ENCODE results near the gene PTPRK.

Gene PTPRK

GRCh38 chr6:128276311-128276710, 244.1 kb downstream of the PTPRK start:
- DNase-seq = no peak

GRCh38 chr6:128275681-128276080, 244.7 kb downstream of the PTPRK start:
- DNase-seq = no peak

GRCh38 chr6:128275030-128275429, 245.4 kb downstream of the PTPRK start:
- no peak for DNase-seq

- no peak for DNase-seq
Observed at GRCh38 chr6:128271527-128271926, 248.9 kb downstream of the PTPRK start.

GRCh38 chr6:128271011-128271410, 249.4 kb downstream of the PTPRK start:
- no peak for DNase-seq

- DNase-seq = no peak
Observed at GRCh38 chr6:128266946-128267345, 253.5 kb downstream of the PTPRK start.

GRCh38 chr6:128265706-128266105, 254.7 kb downstream of the PTPRK start:
- no peak for DNase-seq

GRCh38 chr6:128259730-128260685, 260.4 kb downstream of the PTPRK start:
- peak; percentile 28 for DNase-seq

GRCh38 chr6:128259029-128259724, 261.2 kb downstream of the PTPRK start:
- DNase-seq = peak; percentile 11

- no peak for DNase-seq
Observed at GRCh38 chr6:128256095-128256494, 264.3 kb downstream of the PTPRK start.

GRCh38 chr6:128252341-128253176, 267.8 kb downstream of the PTPRK start:
- no peak for DNase-seq

- DNase-seq = no peak
Observed at GRCh38 chr6:128251445-128252340, 268.7 kb downstream of the PTPRK start.

- DNase-seq = no peak
Observed at GRCh38 chr6:128250370-128251070, 269.9 kb downstream of the PTPRK start.

GRCh38 chr6:128249429-128249828, 271.0 kb downstream of the PTPRK start:
- DNase-seq = no peak

GRCh38 chr6:128246472-128247260, 273.7 kb downstream of the PTPRK start:
- no peak for DNase-seq

GRCh38 chr6:128244751-128245405, 275.5 kb downstream of the PTPRK start:
- DNase-seq = no peak

- DNase-seq = no peak
Observed at GRCh38 chr6:128242765-128243403, 277.5 kb downstream of the PTPRK start.

GRCh38 chr6:128241216-128241615, 279.2 kb downstream of the PTPRK start:
- no peak for DNase-seq

- no peak for DNase-seq
Observed at GRCh38 chr6:128240024-128240428, 280.4 kb downstream of the PTPRK start.
